Medulla oblongata (tissue), 1 donor: ENCODE measurements around the gene DAD1.
A peak's percentile ranks its signal among the peaks of the same experiment; 100 is the strongest.
"Not testable (repeated sequence)": the region's sequence is repeated elsewhere in the genome, so short reads cannot be mapped to it uniquely, and the experiment has no call there.

ENCODE experiments used
- DNase-seq: peaks from one replicate; pipeline ENCODE4 v3.0.0-alpha.2; 2015; ENCODE audit errors: extremely low spot score

DAD1 gene

DNA sequence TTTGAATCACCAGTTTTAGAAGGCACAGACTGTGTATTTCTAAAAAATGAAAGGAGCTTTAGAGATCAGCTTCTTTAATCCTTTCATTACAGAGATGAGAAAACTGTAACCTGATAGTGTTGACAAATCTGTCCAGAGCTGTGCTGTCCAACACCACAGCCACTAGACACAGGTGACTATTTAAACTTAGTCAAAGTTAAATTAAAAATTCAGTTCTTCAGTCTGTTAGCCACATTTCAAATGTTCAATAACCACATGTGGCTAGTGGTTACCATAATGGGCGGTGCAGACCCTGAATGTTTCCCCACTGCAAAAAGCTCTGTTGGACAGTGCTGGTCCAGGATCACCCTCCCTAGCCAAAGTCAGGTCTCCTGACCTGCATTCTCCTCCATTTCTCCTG is 21.6 kb downstream of the DAD1 start:
- DNase-seq: no peak

DNA sequence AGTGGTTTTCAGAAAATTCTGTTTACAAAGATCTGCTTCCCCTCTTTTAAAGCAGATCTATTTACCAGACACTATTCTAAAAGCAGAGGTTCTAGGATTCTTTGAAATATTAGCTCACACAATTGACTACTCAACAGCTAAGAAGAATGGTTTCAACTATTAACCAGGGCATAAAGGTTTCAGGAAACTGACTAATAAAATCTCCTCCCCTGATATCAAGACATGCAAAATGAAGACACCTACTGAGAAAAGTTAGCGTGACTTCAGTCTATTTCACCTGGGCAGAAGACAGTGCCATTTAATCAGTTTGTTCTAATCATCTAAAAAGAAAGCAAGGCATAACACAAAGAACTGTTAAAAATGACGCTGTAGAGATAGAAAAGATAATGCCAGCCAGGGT is 22.2 kb downstream of the DAD1 start:
- no peak for DNase-seq

DNA sequence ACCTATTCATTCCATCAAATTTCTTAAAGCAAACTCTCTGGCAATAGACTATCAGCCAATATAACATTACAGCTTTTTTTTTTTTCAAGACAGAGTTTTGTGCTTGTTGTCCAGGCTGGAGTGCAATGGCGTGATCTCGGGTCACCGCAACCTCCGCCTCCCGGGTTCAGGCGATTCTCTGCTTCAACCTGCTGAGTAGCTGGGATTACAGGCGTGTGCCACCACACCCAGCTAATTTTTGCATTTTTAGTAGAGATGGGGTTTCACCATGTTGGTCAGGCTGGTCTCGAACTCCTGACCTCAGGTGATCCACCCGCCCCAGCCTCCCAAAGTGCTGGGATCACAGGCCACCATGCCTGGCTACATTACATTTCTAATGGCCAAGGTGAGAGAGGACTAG is 22.8 kb downstream of the DAD1 start:
- not testable (repeated sequence) for DNase-seq

DNA sequence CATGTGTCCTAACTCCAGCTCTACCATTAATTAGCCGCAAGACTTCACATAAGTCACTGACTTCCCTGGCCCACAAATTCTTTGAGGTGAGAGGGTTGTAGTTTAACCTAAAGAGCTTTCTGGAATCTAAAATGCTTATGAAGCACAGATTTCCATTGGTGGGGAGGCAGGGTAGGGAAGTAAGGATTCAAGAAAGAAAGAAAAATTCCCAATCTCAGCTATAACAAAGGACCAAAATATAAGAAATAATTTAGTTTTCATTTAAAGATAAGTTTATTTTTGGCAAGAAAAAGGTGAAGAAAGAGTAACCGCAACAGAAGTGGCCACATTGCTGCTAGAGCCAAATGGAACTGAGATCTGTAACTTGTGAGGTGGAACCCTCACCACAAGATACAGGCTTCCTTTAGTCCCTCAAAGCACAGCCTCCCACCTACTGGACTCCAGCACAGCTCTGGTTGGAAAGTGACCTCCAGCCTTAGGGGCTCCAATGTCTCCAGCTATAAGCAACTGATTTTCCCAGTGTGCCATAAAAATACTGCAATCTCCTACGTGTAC is 23.6 kb downstream of the DAD1 start:
- DNase-seq: no peak

DNA sequence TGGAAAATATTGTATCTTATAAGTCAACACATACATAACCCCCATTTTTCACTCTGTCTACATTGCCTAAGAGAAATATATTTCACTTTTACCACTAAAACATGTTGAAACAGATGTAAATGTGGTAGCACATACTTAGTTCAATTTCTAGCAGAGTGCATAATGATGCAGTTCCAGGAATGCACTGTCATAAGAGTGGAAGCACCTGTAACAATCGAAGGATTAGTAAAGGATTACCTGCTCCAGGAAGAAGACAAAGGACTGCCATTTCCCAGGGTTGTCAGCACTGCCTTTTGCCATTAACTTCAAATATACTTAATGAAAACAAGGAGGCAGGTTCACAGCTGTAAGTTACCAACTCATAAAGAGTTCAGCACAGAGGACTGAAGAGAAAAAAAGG is 24.6 kb downstream of the DAD1 start:
- DNase-seq: no peak

DNA sequence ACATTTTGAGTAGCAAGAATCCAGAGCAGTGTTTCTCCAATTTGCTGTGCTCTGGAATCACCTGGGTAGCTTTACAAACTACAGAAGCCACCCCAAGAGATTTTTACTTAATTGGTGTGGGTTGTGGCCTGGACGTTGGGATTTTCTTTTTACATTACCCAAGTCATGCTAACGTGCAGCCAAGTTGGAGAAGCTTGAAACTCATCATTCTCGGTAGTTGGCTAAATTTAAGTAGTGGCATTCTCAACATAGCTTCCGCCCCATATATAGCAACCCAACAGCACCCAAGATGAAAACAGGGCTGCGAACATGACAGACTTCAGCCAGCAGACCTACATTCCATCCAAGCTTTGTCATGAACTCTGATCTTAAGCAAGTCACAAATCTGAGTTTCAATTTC is 25.0 kb downstream of the DAD1 start:
- DNase-seq: no peak

DNA sequence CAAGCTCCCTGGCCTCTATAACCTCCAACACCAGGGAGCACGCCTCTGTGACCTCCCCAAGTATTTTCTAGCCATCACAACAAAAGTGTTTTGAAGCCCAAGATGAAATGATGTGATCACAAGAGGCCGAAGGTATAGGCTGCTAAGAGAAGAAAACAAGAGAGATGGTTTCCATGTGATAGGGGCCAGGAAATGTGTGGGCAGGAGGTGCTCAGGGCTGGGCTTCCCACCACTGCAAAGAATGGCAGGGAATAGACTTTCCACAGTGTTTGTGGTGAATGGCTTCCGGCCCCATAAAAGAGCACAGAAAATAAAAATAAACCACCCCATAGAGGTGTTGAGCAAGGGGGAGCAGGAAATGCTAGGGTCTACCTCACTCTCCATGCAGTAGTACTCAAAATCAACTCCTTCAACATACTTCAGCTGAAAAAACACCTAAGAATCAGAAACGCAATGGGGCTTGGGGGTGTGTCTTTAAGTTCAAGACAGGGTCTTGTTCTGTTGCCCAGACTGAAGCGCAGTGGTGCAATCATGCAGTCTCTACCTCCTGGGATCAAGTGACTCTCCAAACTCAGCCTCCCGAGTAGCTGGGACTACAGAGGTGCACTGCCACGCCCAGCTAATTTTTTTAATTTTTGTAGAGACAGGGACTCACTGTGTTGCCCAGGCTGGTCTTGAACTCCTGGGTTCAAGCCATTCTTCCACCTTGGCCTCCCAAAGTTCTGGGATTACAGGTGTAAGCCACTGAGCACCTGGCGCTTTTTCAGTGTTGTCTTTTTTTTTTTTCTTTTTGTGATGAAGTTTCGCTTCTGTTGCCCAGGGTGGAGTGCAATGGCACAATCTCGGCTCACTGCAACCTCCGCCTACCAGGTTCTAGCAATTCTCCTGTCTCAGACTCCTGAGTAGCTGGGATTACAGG is 27.1 kb downstream of the DAD1 start:
- no peak for DNase-seq

DNA sequence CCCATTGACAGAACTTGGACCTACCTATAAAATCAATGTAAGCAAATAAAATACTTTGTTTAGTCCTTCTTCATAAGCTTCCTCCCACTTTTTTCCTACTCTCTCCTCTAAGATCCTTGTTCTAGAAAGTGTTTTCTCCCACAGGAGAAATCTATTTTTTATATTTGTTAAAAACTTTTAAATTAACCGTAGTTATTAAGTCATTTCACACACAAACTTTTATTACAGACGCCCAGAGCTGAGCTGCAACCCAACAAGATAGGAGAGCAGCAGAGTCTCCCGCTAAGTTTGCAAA is 27.7 kb downstream of the DAD1 start:
- no peak for DNase-seq

DNA sequence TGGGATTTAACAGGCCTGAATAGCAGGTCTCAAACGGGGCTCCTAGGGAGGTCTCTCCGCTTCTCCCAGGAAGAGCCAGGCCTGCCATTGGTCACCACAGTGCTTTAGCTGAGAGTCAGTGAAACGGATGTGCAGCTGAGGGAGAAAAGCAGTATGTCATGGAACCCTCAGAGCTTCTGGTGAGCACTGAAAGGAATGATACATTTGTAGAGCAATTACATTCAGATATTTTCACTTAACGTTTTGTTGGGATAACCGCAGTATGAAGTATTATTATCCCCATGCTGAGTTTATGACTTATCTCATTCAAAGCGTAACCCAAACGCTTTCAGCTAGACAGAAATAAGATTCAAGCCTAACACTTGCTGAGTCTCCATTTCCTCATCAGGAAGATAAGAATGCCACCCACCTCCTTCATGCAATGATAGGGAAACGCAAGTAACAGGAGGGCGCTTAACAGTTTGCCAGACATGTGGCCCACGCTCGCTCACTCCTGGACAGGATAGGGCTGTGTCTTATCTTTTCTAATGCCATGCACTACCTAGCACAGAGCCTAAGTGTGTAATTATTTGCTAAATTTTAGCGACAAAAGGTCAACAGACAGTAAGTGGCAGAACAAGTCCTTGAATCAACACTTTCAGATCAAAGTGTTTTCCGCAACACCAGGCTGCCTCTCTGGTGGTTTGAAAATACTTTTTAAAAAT is 28.2 kb downstream of the DAD1 start:
- DNase-seq: no peak

DNA sequence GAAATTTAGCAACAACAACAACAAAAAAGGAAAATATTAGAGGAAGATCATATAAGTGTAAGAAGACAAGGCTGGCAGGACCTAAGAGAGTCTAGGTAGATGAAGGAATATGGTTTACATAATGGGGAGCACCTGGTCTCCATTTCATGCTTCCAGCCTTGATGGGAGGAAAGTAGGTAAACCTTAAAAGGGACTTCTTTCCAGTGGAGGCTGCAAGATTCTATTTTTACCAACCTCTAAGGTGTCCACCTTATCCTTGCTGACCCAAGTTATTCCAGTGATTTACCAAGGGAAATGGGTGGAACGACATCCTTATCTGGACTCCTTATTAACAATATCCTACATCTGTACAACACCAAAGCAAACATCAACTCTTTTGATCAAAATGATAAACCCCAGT is 30.0 kb downstream of the DAD1 start:
- DNase-seq: no peak

DNA sequence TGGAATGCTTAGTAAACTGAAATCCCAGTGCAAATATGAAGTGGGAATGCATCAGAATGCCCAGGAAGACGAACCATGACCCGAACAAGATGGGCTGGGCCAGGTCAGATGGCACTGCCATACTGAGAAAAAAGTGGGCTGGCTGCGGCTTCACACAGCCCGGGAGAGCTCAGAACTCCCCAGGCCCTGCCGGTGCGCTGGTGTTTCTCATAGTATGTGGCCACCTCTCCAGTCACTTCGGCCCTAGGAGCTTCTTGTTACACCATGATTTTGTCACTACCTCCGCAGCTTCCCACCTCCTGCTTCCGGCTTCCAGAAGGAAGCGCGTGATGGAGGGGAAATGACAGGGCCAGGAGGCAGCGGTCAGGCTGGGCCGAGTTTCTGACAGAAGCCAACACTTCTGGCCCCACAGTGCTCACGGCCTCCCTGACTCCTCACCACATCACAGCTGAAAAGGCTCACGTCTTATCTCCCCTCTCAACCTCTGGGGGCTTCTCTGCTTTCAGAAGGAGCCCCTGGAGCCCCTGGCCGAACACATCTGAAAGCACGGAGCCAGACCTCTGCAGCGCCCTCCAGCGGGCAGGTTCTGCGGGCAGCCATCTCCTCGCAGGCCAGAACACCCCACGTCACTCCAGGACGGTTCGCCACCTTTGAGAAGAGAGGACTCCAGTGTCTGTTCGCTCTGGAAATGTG is 30.7 kb downstream of the DAD1 start:
- no peak for DNase-seq

DNA sequence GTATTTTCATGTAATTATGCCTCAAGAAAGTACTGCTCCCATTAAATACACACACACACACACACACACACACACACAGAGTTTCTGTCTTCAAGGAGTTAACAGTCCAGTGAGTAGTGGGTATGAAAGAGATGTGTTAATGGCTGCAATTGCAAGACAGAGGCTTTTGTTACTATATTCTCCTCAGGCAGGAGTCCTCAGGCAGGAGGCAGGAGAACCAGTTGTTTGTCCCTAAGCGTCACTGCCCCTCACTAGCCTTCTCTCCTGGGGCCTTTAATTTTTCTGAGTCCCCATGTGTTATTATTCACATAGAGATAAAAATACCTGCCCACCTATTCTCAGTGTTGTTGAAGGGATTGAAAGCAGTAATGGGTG is 31.2 kb downstream of the DAD1 start:
- DNase-seq: no peak

DNA sequence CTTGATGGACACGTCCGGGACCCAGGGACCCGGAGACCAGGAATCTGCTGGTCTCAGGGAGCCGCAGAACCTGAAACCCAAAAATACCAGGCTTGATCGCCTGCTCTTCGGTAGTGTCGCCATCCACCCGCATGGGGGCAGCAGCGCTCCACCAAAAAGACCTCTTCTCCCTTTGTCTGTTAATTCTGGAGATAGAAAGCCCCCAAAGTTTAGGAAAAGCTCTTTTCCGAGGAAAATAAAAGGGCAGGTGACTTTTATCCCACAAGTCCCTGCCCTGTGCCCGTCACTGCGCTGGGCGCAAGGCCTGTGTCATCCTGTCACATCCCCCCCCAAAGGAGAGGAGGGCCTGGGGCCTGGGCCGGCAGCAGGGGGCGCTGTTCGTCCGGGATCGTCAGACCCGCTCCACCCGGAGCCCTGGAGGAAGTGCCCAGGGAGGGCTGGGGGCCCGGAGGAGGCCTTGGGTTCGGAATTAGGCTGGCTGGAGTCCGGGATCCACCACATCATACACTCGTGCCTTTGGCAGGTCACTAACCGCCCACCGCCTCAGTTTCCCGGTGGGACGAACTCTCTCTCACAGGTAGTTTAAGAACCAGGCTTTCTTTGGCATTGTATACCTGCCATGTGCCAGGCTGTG is 31.9 kb downstream of the DAD1 start:
- DNase-seq: peak; percentile 77

DNA sequence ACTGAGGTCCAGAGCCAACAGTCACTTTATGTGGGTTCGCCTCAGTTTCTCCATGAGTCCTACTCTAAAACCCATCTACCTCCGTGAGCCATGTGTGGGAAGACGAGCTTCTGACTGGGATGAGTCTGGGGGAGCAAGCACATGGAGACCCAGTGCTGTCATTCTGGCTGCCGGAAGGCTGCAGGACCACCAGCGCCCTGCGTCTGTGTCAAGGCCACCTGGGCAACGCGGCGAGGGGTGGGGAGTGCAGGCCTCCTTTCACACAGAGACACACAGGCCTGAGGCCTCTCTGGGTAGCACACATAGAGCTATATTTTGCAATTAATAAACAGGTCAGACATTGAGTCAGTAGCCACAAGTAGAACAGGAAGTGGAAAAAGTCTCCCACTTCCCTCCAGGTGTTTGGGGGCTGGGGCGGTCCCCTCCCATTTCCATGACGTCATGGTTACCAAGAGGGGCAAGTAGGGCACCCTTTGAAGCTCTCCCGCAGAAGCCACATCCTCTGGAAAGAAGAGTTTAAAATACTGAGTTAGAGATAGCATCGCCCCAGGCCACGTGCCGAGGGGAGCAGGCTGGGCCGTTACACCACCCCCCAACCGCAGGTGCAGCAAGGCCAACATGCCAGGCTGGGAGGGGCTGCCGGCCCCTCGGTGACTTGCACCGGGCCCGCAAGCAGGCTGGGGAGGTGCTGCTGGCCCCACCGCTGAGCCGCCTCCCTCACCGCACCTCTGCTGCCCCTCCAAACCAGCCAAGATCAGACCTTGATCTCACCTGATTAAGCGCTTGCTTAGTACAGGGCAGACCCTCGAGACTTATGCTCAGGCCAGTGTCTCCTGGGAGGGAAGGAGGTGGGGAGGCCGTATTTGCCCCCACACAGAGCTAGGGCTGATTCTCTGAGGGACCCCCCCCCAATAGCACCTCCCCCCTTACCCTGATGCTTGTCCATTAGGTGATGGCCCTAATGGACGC is 32.7 kb downstream of the DAD1 start:
- no peak for DNase-seq

DNA sequence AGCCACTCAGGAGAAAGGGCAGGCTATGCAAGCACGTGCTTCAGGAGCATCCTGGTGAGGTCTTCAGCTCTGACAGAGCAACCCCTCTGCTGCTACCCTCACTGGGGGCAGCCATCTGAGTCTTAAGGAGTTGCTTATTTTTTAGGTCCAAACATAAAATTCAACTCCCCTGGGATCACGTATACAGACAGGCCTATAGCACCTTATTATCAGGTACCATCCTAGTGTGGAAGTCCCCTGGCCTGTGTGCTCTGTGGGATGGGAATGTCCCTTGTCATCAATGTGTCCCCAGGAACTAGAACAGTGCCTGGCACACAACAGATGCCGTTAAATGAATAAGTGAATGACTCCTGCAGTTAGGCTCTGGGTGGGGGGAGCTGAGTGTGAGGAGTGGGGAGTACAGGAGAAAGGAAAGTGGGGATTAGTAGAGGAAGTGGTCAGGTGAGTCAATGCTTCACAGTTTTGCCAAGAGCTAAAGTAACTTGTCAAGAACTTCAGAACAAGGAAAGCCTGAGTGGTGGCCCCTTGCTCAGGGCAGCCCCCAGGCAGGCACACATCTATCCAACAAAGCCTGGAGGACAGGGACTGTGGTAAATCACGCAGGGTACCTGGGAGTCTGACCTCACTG is 33.5 kb downstream of the DAD1 start:
- DNase-seq: no peak

DNA sequence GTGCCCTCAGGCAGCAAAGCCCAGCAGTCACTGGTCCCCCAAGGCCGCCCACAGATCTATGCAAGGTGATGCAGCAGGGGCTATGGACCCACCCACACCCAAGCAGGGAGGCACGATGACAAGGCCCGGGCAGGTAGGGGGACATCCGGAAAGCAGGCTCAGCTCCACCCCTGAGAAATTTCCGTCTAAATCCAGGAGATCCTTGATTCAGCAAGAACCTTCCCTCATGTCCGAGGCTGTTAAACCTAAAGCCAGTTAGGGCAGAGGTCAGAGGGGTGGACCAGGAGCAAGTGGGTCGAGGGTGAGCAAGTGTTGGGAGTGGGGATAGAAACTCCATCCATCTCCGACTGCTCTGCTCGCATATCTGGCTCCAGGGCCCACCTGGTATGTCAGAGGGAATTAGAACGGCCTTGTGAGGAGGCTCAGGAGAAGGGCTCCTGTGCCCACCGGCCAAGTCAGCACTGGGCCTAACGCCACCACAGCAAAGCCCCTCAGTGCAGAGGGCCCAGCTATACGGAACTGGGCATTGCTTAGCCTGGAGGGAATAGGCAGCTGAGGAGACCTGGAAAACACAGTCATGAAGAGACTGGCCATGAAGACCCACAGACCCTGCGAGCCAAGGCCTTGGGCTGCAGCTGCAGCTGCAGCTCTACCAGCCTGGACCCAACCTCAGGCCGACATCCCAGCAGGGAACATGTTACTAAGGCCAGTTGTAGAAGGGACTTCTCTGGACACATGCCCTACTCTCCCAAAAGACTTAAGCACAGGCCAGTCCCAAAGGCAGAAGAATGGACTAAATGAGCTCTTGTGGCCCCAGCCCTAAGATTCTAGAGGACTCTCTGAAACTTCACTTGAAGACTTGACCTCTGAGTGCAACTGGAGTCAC is 34.3 kb downstream of the DAD1 start:
- no peak for DNase-seq

DNA sequence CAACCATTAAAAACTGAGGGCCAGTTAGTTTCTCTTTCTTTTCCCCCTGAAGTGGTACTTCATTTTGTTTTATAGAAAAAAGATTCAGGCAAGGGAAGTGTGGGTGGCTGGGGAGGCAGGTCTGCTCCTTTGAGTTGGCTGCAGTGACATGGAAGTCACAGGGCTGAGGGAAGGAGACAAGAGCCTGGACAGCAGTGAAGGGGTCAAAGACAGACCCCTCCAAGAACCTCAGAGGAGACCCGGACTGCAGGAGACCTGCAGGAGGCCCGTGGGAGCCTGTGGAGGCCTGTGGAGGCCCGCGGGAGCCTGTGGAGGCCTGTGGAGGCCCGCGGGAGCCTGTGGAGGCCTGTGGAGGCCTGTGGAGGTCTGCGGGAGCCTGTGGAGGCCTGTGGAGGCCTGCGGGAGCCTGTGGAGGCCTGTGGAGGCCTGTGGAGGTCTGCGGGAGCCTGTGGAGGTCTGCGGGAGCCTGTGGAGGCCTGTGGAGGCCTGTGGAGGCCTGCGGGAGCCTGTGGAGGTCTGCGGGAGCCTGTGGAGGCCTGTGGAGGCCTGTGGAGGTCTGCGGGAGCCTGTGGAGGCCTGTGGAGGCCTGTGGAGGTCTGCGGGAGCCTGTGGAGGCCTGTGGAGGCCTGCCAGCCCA is 35.0 kb downstream of the DAD1 start:
- not testable (repeated sequence) for DNase-seq

DNA sequence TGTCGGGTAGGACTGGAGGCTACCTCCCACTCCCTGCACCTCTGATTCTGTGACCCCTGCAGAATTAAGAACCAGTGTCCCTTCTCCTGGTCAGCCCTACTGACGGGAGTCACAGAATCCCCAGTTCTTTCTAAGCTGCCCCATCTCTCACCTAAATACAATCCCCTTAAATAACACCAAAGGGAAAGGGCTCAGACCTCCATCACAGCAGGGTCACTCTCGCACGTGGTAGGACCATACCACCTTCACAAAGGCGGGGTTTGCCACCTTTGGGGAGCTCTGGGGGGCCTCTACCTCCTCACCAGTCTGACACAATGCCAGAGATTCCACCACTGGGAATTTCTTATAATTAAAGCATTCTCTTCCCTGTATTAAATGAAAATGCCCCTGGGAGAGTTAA is 35.6 kb downstream of the DAD1 start:
- no peak for DNase-seq

DNA sequence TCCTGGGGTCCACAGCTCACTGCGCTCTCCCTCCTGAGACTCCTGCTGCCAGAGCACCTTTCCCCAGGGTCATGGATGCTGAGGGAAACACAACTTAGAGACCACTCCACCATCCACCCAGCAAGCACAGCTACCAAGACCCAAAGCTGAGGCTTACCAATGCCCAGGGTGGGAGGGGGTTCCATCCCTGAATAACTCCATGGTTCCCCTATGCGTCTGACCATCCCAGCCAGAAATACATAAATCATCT is 36.3 kb downstream of the DAD1 start:
- no peak for DNase-seq
